ENCODE measurements around the gene LMNA. TPM values are rescaled to one million over a fixed set of nuclear protein-coding genes. Genes with fewer than 3 reads are reported as not detected.

Gene LMNA
- total RNA-seq, 1 experiment from 2014 or later, result 580 TPM

- POLR2A ChIA-PET (ENCODE audit: unreplicated experiment), result no interaction called here
- H3K36me3 ChIP-seq (ENCODE audit: low read depth), result no peaks in the 10 kb centered on the region
- no peaks in the 10 kb centered on the region for H3K4me1 ChIP-seq (replicated peaks; ENCODE audit: insufficient read depth)
- intact Hi-C loops (cut with micrococcal nuclease; ENCODE audit: unreplicated experiment), result no loop called here
- H2AFZ ChIP-seq, result no peak overlapping the region
- no peaks in the 10 kb centered on the region for H4K20me1 ChIP-seq (ENCODE audit: insufficient read depth)
- no peak overlapping the region for H3K4me2 ChIP-seq
- H3F3A ChIP-seq (ENCODE audit: insufficient read depth, low read depth), result peaks cover 21% of the 10 kb centered on the region; the same call in 1 of the 2 replicates
- no peak overlapping the region for H3K4me3 ChIP-seq
- DNase-seq, result no peak
- no TSS peak for BruUV-seq (replicated peaks)
- no peaks in the 10 kb centered on the region for H3K9me2 ChIP-seq (ENCODE audit: insufficient read depth)
- H3K79me2 ChIP-seq (ENCODE audit: low read depth), result peaks cover 4% of the 10 kb centered on the region
- no peak for TF ChIP-seq CTCF (conservative IDR thresholded peaks at IDR 0.05)
- no peak for TF ChIP-seq EZH2 (IDR thresholded peaks at IDR 0.05; ENCODE audit: low read depth)
- H3K27ac ChIP-seq, result no peak overlapping the region
- CTCF ChIA-PET, result no interaction called here
- no peaks in the 10 kb centered on the region for H3K27me3 ChIP-seq (ENCODE audit: insufficient read depth, low read depth)
- H3K9me3 ChIP-seq (ENCODE audit: insufficient read depth, low read depth), result no peaks in the 10 kb centered on the region
Measured at GRCh38 chr1:156072251-156072650, 42.3 kb upstream of the LMNA start.

- no peak for DNase-seq
- no TSS peak for BruUV-seq (replicated peaks)
- H3K4me1 ChIP-seq (replicated peaks; ENCODE audit: insufficient read depth), result no peaks in the 10 kb centered on the region
- H3K27ac ChIP-seq, result no peak overlapping the region
- H3K9me2 ChIP-seq (ENCODE audit: insufficient read depth), result no peaks in the 10 kb centered on the region
- H2AFZ ChIP-seq, result no peak overlapping the region
- H3K4me3 ChIP-seq, result no peak overlapping the region
- intact Hi-C loops (cut with micrococcal nuclease; ENCODE audit: unreplicated experiment), result no loop called here
- H3K9me3 ChIP-seq (ENCODE audit: insufficient read depth, low read depth), result no peaks in the 10 kb centered on the region
- CTCF ChIA-PET, result no interaction called here
- TF ChIP-seq EZH2 (IDR thresholded peaks at IDR 0.05; ENCODE audit: low read depth), result no peak
- no peak for TF ChIP-seq CTCF (conservative IDR thresholded peaks at IDR 0.05)
- no peaks in the 10 kb centered on the region for H4K20me1 ChIP-seq (ENCODE audit: insufficient read depth)
- H3K4me2 ChIP-seq, result no peak overlapping the region
- H3K27me3 ChIP-seq (ENCODE audit: insufficient read depth, low read depth), result no peaks in the 10 kb centered on the region
- no peaks in the 10 kb centered on the region for H3K79me2 ChIP-seq (ENCODE audit: low read depth)
- H3F3A ChIP-seq (ENCODE audit: insufficient read depth, low read depth), result peaks cover 25% of the 10 kb centered on the region; the same call in 1 of the 2 replicates
- POLR2A ChIA-PET (ENCODE audit: unreplicated experiment), result no interaction called here
- H3K36me3 ChIP-seq (ENCODE audit: low read depth), result no peaks in the 10 kb centered on the region
Measured at GRCh38 chr1:156073110-156073687, 41.3 kb upstream of the LMNA start.

GRCh38 chr1:156073740-156074139 lies 40.8 kb upstream of the LMNA start:
- no TSS peak for BruUV-seq (replicated peaks)
- POLR2A ChIA-PET (ENCODE audit: unreplicated experiment), result no interaction called here

More at GRCh38 chr1:156073740-156074139, 40.8 kb upstream of the LMNA start:
- Histone ChIP-seq H3K9me2 (ENCODE audit: insufficient read depth) (no peaks in the 10 kb centered on the region), H3K4me1 (replicated peaks; ENCODE audit: insufficient read depth) (no peaks in the 10 kb centered on the region), H2AFZ (no peak overlapping the region), H3K27ac (no peak overlapping the region), H3K27me3 (ENCODE audit: insufficient read depth, low read depth) (no peaks in the 10 kb centered on the region), H3K9me3 (ENCODE audit: insufficient read depth, low read depth) (no peaks in the 10 kb centered on the region), H3K4me2 (no peak overlapping the region), H3K4me3 (no peak overlapping the region), H4K20me1 (ENCODE audit: insufficient read depth) (no peaks in the 10 kb centered on the region), H3K36me3 (ENCODE audit: low read depth) (no peaks in the 10 kb centered on the region), H3K79me2 (ENCODE audit: low read depth) (no peaks in the 10 kb centered on the region), H3F3A (ENCODE audit: insufficient read depth, low read depth) (peaks cover 27% of the 10 kb centered on the region; the same call in 1 of the 2 replicates)
- no peak for DNase-seq
- CTCF ChIA-PET, result no interaction called here
- TF ChIP-seq EZH2 (IDR thresholded peaks at IDR 0.05; ENCODE audit: low read depth) (no peak), CTCF (conservative IDR thresholded peaks at IDR 0.05) (no peak)
- intact Hi-C loops (cut with micrococcal nuclease; ENCODE audit: unreplicated experiment), result no loop called here

All from PC-9 (cell line).